Esophagus squamous epithelium (tissue), 4 donors: Measurements from ENCODE around the gene IKZF3.

Source experiments
- POLR2A ChIP-seq, 4 donors: fragments of 450-650 bp; IDR thresholded peaks; one replicate each; pipeline ENCODE4 v1.6.1; 2017; ENCODE audit warnings: antibody characterized with exemption in 4 of 4, mild to moderate bottlenecking in 4 of 4, moderate library complexity in 3 of 4
- TF ChIP-seq, protein P1 (sequence below), 6 experiments: fragments of 450-650 bp in 4 of 6; fragments of 200-600 bp in 2 of 6; sonication (generic) in 2 of 6; IDR thresholded peaks; one replicate each; pipeline ENCODE4 v1.5.1; 2016 to 2019; ENCODE audit warnings: antibody characterized with exemption in 6 of 6, mild to moderate bottlenecking in 4 of 6, moderate library complexity in 4 of 6

DNA sequence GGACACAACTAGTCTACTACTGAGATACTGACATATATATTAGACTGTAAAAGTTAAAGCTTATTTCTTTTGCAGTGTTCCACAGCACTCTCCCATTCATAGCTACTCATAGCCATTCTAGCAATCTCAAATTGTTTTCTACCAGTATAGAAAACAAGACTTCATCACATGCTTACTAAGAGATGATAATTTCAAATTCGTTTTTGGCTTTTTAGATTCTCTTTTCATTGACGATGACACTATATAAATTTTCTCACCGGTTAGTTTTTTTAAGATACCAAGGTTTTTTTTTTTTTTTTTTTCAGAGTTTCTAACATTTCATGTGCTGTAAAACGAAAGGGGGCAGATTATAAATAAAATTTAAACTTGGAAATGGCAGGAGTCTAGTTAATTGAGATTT, 17.9 kb downstream of the IKZF3 start:
- no peak for TF ChIP-seq POLR2A (IDR thresholded peaks at IDR 0.05)
- TF ChIP-seq, protein P1, sequence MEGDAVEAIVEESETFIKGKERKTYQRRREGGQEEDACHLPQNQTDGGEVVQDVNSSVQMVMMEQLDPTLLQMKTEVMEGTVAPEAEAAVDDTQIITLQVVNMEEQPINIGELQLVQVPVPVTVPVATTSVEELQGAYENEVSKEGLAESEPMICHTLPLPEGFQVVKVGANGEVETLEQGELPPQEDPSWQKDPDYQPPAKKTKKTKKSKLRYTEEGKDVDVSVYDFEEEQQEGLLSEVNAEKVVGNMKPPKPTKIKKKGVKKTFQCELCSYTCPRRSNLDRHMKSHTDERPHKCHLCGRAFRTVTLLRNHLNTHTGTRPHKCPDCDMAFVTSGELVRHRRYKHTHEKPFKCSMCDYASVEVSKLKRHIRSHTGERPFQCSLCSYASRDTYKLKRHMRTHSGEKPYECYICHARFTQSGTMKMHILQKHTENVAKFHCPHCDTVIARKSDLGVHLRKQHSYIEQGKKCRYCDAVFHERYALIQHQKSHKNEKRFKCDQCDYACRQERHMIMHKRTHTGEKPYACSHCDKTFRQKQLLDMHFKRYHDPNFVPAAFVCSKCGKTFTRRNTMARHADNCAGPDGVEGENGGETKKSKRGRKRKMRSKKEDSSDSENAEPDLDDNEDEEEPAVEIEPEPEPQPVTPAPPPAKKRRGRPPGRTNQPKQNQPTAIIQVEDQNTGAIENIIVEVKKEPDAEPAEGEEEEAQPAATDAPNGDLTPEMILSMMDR (IDR thresholded peaks at IDR 0.05), result no peak
